SK-N-MC (cell line): ENCODE results near the gene CCDC33.

Experiments used
- EZH2 ChIP-seq: fragments of 200-600 bp; sonication (generic); IDR thresholded peaks from one replicate; pipeline ENCODE4 v1.6.1; 2017; ENCODE audit warnings: antibody characterized with exemption
- POLR2AphosphoS5 ChIP-seq: IDR thresholded peaks from 2 replicates; pipeline ENCODE4 v1.6.1; 2012; ENCODE audit warnings: mild to moderate bottlenecking, low read depth, low read length, borderline replicate concordance

- TF ChIP-seq EZH2: no peak
- no peak for TF ChIP-seq POLR2AphosphoS5
Measured at GRCh38 chr15:74283368-74283767, 47.2 kb downstream of the CCDC33 start.
